Sciatic nerve (tissue), 2 donors: Measurements from ENCODE around the gene RABGAP1. TPM values are rescaled to one million over a fixed set of nuclear protein-coding genes. Genes with fewer than 3 reads are reported as not detected.

ENCODE experiments used
- ATAC-seq: fragments of 200-7000 bp; cut with Tn5 transposase; one replicate; pipeline ENCODE4 v1.9.1; 2020; ENCODE audit warnings: mild to moderate bottlenecking, moderate library complexity
- DNase-seq: peaks from one replicate; pipeline ENCODE4 v3.0.0-alpha.2; 2020; ENCODE audit warnings: low spot score
- intact Hi-C: fragments of 100-400 bp; cut with DNase I; formaldehyde crosslinking; loops from one replicate; pipeline ENCODE4 v1.14.2; 2022
- total RNA-seq: library from RNA; stranded (reverse); fragmentation: NEBNext Ultra II Directional; extraction: Animal tissue kit (Norgen Biotek cat#: 25700); gene quantifications from one replicate; pipeline ENCODE4 v1.2.1, GENCODE V29; 2021
- donor health status: DM: no; HTN: no; CAD: no.
- donor health status: DM: no; HTN: no; CAD: no.

RABGAP1 gene
- total RNA-seq, 1 donor from 2014 or later, result 96.0 TPM

DNA sequence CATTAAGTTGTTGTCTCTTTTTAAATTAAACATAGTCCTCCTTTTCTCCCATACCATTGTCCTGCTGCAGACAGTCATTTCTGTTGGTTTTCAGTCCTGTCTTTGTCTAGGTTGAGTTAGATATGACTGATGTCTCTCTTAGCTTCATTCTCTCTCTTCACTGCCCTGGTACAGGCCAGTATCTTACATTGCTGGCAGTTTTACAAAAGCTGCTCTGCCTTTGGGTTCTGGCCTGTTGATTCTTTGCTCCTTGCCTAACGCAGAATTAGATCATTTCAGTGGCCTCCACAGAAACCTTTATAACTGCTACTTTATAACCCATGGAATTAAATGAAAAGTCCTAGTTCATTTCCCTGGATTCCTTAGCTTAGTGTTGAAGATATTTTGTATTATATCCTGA, 126.3 kb downstream of the RABGAP1 start:
- DNase-seq (no peak), ATAC-seq (no peak)
- intact Hi-C loops, result no loop called here

GRCh38 chr9:123069010-123069481, 128.2 kb downstream of the RABGAP1 start:
- DNase-seq (no peak), ATAC-seq (peak; percentile 73)
- intact Hi-C loops, result no loop called here

DNA sequence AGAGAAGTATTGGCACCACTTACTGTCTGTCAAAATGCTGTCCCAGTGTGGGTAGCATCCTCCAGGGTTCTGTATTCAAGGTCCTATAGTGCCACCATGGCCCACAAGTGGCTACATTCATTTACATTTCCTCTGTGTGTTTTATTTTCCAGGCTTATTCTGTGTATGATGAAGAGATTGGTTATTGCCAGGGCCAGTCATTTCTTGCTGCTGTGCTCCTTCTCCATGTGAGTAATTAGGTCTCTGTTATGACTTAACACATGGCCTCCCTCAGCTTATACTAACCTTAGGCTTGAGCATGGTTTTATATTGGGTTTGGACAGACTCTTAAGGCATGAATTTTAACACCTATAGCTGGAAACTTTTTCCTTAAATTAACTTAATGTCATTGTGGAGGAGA, 129.4 kb downstream of the RABGAP1 start:
- intact Hi-C loops, result no loop called here
- ATAC-seq (no peak), DNase-seq (no peak)

DNA sequence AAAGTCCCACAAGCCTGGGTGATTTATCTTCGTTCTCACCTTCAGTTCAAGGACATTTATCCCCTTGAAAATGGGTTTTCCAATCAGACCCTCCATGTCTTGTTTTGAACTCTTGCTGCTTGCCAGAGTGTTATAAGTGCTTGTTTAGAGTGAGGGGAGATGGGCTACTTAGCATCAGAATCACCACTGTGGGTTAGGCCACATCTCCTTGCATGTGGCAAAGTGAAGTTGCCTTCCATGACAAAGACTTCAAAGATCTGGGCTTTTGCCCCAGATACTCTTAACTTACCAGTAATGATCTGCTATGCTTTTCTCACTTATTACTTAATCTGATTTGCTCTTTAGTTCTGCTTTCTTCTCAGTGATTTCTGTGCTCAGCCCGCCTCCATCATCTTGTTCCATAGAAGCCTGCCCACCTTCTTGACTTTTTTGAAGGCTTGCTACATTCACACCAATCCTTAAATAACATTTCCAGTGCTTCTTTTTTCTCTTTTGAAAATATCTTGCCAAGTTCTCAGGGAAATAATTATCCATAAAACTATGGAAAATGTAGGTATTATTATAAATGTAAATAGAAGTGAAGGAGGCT, 131.7 kb downstream of the RABGAP1 start:
- ATAC-seq (no peak), DNase-seq (no peak)
- intact Hi-C loops, result no loop called here

- no peak for DNase-seq
- intact Hi-C loops, result no loop called here
- ATAC-seq, result no peak
These were observed 132.6 kb downstream of the RABGAP1 start for GRCh38 chr9:123073441-123073840.

DNA sequence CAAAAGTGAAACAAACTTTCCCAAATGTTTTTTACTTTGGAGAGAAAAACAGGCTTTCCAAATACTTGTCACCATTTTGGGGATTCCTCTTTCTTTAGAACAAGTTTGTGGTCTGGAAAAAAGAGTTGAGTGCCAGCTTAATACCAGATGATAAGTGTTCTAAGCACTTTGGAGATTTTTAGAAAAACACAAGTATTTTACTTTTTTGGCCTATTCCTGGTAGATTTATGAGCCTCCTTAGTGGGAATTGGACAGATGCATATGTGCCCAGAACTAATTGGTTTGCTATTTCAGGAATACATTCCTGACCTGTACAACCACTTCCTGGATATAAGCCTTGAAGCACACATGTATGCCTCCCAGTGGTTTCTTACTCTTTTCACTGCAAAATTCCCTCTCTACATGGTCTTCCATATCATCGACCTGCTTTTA, 133.2 kb downstream of the RABGAP1 start:
- peak; percentile 59 for ATAC-seq
- intact Hi-C loops, result no loop called here
- no peak for DNase-seq

- intact Hi-C loops, result no loop called here
- ATAC-seq, result peak; percentile 59
These were observed 133.8 kb downstream of the RABGAP1 start for GRCh38 chr9:123074628-123075027.

DNA sequence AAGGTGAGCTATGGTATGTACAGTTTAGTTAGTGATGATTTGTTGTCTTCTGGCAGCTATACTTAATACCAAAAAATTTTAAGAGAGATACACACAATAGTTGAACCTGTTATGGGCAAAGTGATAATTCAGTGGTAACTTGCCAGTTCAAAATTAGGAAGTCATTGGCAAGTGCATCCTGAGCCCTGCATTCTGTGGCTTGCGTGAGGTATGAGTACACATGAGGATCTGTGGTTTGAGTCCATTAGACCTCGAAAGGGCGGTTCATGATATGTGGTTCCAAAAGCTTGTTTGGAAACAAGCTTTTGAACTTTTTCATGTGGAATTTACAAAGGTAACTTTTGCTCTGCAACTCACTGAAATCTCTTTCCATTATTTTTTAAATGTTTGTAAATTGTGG, 139.6 kb downstream of the RABGAP1 start:
- intact Hi-C loops, result loop anchor here (1.0 kb wide), 1 partner anchor 270 kb away; no protein-coding TSS in a partner anchor
- ATAC-seq (no peak), DNase-seq (no peak)

More at GRCh38 chr9:123074628-123075027, 133.8 kb downstream of the RABGAP1 start:
- DNase-seq, result no peak

GRCh38 chr9:123081824-123082223, 141.0 kb downstream of the RABGAP1 start:
- ATAC-seq (no peak), DNase-seq (no peak)
- intact Hi-C loops, result no loop called here

DNA sequence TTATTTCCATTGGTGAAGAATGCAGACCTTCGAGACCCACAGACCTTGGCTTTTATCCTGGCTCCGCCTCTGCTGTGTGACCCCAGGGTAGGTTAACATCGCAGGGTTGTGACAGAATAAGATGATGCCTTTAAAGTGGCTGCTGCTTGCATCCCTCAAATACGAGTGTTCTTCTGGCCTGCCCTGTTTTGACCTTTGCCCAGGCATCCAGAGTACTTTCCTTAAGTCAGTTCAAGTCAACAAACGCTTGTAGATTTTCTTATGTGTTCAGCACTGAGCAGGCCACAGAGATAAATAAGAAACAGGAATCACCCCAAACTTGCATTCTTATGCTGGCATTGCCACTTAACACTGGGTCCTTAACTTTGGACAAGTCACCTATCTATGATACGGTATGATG, 142.9 kb downstream of the RABGAP1 start:
- DNase-seq (no peak), ATAC-seq (no peak)
- intact Hi-C loops, result no loop called here

DNA sequence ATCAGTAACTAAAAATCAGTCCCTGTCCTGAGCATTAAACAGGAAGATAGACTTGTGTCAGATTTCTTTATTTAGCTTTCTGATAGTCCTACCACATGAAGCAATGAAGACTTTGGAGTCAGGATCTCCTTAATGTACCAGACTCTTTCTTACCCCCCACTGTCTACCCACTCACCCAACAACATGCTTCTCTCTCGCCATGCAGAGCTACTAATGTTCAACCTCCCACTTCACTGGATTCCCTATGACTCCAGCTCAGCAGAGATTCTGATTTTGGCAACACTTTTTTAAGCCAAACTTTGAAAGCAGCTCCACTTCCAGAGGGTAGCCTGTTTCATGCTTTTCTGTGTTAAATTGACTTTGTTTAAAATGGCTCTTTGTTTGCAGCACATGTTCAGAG, 143.4 kb downstream of the RABGAP1 start:
- ATAC-seq (no peak), DNase-seq (no peak)
- intact Hi-C loops, result no loop called here

DNA sequence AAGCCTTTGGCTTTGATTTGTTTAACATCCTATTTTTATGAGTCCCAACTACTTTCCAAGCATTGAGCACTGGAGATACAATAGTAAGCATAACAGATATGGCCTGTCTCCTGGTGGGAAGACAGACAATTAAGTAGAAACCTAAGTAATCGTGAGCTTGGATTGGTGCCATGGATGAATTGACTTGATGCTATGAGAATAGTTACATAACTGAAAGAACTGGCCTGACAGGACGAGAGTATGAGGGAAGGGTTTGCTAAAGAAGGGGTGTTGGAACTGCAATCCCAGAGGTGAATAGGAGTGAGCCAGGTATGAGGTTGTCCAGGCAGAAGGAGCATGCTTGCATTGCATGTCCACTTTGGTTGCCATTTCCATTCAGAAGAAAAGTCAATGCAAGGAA, 145.1 kb downstream of the RABGAP1 start:
- intact Hi-C loops, result no loop called here

GRCh38 chr9:123087359-123087888, 146.6 kb downstream of the RABGAP1 start:
- no peak for ATAC-seq
- intact Hi-C loops, result no loop called here
- DNase-seq, result no peak

More for the DNA sequence above, 145.1 kb downstream of the RABGAP1 start:
- no peak for DNase-seq
- no peak for ATAC-seq

DNA sequence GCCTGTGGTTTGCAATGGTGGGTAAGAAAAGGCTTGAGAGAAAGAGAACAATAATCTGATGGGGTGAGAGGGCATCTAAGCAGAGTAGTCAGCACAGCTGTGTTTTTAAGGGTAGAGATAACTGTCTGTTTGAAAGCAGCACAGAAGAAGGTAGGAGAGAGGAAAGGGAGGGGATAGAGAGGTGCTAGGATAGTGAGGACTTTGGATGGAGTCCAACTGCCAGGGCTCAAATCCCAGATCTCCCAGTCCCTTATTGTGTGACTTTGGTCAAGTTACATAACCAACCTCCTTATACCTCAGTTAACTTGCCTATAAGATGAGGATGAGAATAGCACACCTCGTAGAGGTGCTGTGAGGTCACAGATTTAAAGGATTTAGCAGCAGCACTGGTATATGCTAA, 148.2 kb downstream of the RABGAP1 start:
- ATAC-seq (no peak), DNase-seq (no peak)
- intact Hi-C loops, result no loop called here

DNA sequence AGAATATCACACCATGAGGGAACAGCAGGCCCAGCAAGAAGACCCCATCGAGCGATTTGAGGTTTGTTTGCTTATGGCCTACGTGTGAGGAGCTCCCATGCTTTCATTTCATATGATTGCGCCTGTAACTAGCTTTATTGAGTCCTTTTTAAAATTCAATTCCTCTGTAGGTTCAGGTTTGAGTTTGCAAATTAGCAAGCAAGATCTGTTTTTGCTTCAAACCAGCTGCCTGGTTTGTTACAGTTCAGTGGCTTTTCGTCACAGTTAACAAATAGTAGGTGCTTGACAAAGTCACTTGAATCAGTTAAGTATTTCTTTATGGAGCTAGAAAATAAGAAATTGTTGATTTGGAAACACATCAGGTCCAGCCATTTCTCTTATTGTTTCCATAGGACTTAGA, 149.0 kb downstream of the RABGAP1 start:
- intact Hi-C loops, result no loop called here
- DNase-seq (no peak), ATAC-seq (no peak)

DNA sequence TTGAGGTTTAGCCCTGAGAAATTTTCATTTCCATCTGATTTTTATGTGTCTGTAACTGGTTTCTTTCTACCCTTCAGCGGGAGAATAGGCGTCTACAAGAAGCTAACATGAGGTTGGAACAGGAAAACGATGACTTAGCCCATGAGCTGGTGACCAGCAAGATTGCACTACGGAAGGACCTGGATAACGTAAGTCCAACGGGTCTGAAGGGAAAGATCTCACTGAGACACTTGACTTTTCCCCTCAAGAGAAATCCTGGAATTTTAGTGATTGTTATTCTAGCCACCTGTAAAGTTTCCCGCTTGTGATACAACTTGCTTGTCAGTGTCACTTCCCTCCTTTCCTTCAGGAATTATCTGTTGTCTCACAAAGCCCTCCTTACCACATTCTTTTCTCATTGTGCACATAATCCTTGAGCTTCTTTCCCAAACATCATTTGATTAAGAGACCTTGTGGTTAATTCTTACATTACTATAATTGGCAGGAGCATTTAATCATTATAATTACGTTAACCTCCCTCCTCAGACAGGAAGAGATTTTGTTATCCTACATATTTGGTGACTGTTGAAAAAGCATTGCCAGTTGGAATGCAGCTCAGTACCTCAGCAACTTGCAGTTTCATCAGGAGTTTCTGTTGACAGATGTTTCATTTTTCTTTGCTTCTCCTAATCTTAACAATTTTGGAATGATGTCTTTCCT, 149.5 kb downstream of the RABGAP1 start:
- intact Hi-C loops, result no loop called here

DNA sequence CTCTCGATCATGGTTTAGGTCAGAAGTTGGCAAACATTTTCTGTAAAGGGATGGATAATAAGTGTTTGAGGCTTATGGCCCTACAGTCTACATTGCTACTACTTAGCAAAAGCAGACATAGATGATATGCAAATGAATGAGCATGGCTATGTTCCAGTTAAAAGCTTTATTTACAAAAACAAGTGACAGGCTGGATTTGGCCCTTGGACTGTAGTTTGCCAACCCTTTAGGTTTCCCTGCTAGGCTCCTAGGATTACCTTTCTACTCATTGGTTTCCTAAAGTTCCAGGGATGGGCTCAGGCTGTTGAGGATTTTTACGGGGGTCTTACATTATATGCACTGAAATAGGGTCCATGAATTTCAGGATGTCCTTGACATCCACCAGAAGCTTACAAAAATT, 150.1 kb downstream of the RABGAP1 start:
- no peak for ATAC-seq
- no peak for DNase-seq
- intact Hi-C loops, result no loop called here

More for the DNA sequence above, 149.5 kb downstream of the RABGAP1 start:
- ATAC-seq, result no peak
- DNase-seq, result no peak

DNA sequence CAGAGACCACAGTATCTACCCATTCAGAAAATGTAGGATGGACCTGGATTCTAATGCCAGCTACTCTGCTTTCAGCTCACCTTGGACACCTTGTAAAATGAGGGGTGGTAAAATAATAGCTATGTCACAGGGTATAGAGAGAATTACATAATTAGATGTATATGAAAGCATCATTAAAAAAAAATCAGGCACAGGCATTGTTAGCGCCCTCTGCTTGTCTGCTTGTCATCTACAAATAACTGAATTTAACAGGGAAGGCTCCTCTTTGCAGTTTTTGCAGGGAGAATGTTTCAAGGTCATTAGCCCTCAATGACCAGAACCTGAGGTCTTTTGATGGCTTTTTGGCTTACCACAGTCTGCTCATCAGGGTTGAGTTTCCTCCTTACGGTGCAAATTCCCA, 150.6 kb downstream of the RABGAP1 start:
- ATAC-seq, result no peak
- no peak for DNase-seq
- intact Hi-C loops, result no loop called here

- intact Hi-C loops, result no loop called here
- ATAC-seq (no peak), DNase-seq (no peak)
These were observed 152.3 kb downstream of the RABGAP1 start for GRCh38 chr9:123093141-123093540.

- DNase-seq (no peak), ATAC-seq (no peak)
- intact Hi-C loops, result no loop called here
These were observed 156.2 kb downstream of the RABGAP1 start for GRCh38 chr9:123096987-123097386.
